Testis (tissue), 3 donors: ENCODE measurements around the gene IL17RE. TPM values are rescaled to one million over a fixed set of nuclear protein-coding genes. Genes with fewer than 3 reads are reported as not detected.

Experiments used
- DNase-seq: peaks from one replicate; pipeline ENCODE4 v3.0.0-alpha.2; 2019
- H3K27ac ChIP-seq, 2 donors: fragments of 200-600 bp; sonication (generic); one replicate each; pipeline ENCODE4 v1.5.1; 2019
- H3K27me3 ChIP-seq: fragments of 200-600 bp; sonication (generic); one replicate; pipeline ENCODE4 v1.5.1; 2019
- H3K36me3 ChIP-seq: fragments of 200-600 bp; sonication (generic); one replicate; pipeline ENCODE4 v1.5.1; 2017; ENCODE audit warnings: low read depth; ENCODE audit errors: missing control alignments
- H3K4me1 ChIP-seq: fragments of 200-600 bp; sonication (generic); one replicate; pipeline ENCODE4 v1.5.1; 2019
- H3K4me3 ChIP-seq, 2 donors: fragments of 200-600 bp; sonication (generic); one replicate each; pipeline ENCODE4 v1.5.1; 2017 to 2019
- H3K9me3 ChIP-seq: fragments of 200-600 bp; sonication (generic); one replicate; pipeline ENCODE4 v1.5.1; 2017
- CTCF ChIP-seq, 3 experiments: fragments of 450-650 bp in 2 of 3; fragments of 200-600 bp in 1 of 3; sonication (generic) in 1 of 3; IDR thresholded peaks; one replicate each; pipeline ENCODE4 v1.5.1; 2016 to 2019; ENCODE audit warnings: antibody characterized with exemption in 3 of 3, mild to moderate bottlenecking in 2 of 3, moderate library complexity in 1 of 3
- POLR2A ChIP-seq: fragments of 450-650 bp; IDR thresholded peaks from one replicate; pipeline ENCODE4 v1.6.1; 2017; ENCODE audit warnings: antibody characterized with exemption, mild to moderate bottlenecking, moderate library complexity
- WGBS, 2 donors: methylation state at CpG; one replicate each; pipeline ENCODE4 v1.1.5; 2018; 5-methylcytosine and 5-hydroxymethylcytosine counted together
- intact Hi-C: fragments of 100-400 bp; cut with DNase I; formaldehyde crosslinking; loops from one replicate; pipeline ENCODE4 v1.15.1; 2023; ENCODE audit warnings: low total_unique reads
- polyA plus RNA-seq: library from polyadenylated mRNA; stranded (reverse); fragments of 350-450 nt; fragmentation: Illumina TruSeq; extraction: RNeasy Lipid Tissue Mini Kit (QIAGEN cat#74804); gene quantifications from one replicate; pipeline ENCODE4 v1.2.3, GENCODE V29; 2014; ENCODE audit warnings: low read depth, low replicate concordance; ENCODE audit not compliant: insufficient read depth
- total RNA-seq, 2 donors: library from RNA; depleted of rRNA; stranded (reverse); fragments of >200 nt; gene quantifications; one replicate each; pipeline ENCODE4 v1.2.3, GENCODE V29; 2016

Gene IL17RE
- total and polyA plus RNA-seq, 3 donors from 2014 or later = 0.43 to 1.8 (median 0.79) TPM

DNA sequence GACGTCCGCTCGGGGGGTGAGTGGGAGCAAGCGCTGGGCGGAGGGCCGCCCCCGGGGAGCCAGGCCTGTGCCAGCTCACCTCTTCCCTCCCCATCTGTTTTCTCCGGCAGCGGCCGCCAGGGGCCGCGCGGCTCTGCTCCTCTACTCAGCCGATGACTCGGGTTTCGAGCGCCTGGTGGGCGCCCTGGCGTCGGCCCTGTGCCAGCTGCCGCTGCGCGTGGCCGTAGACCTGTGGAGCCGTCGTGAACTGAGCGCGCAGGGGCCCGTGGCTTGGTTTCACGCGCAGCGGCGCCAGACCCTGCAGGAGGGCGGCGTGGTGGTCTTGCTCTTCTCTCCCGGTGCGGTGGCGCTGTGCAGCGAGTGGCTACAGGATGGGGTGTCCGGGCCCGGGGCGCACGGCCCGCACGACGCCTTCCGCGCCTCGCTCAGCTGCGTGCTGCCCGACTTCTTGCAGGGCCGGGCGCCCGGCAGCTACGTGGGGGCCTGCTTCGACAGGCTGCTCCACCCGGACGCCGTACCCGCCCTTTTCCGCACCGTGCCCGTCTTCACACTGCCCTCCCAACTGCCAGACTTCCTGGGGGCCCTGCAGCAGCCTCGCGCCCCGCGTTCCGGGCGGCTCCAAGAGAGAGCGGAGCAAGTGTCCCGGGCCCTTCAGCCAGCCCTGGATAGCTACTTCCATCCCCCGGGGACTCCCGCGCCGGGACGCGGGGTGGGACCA is 30.4 kb downstream of the IL17RE start:
- intact Hi-C loops = no loop called here
- peak overlapping the region; percentile 68 to 86 for H3K4me3 ChIP-seq
- H3K9me3 ChIP-seq = no peaks in the 10 kb centered on the region
- H3K27ac ChIP-seq = peak overlapping the region; percentile 88 to 89
- TF ChIP-seq POLR2A (no peak), CTCF (IDR thresholded peaks at IDR 0.05) (peak; percentile 54 to 69 (median 64))
- H3K4me1 ChIP-seq = peaks cover 9% of the 10 kb centered on the region
- H3K36me3 ChIP-seq = no peaks in the 10 kb centered on the region
- 3 to 6% methylated on average over 41 to 73 of the region's 77 CpGs for WGBS, 2 donors
- peak; percentile 76 for DNase-seq
- no peaks in the 10 kb centered on the region for H3K27me3 ChIP-seq

DNA sequence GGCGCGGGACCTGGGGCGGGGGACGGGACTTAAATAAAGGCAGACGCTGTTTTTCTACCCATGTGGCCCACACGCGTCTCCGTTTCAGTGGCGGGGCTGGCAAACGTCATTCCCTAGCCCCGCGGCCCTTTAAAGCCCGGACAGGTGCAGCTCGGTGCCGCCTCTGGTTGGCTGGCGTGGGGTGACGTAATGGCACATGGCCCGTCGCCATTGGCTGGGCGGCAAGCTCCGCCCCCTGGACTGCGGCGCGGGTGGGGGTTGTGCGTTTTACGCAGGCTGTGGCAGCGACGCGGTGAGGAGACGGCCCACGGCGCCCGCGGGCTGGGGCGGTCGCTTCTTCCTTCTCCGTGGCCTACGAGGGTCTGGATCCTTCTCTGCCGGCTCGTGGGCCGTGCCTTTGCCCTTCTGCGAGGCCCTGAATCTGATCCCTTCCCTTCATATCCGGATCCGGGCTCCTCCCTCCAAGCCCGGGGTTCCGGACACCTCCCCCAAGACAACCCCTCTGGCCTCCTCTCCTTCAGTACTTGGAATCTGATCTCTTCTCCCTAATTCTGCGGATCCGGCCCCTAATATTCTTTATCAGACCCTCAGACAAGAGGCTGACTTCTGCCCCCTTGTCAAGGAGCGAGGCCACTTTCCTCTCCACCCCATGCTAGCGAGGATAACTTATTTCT is 31.1 kb downstream of the IL17RE start, which contains the start of gene CRELD1:
Gene CRELD1 (plus strand): TSS at position 274 of the 674 bp plus-strand sequence. CDS start 605 bp downstream, outside the sequence.
- no peaks in the 10 kb centered on the region for H3K27me3 ChIP-seq
- H3K9me3 ChIP-seq = no peaks in the 10 kb centered on the region
- WGBS, 2 donors = 0 to 2% methylated on average over 15 to 49 of the region's 50 CpGs
- peaks cover 9% of the 10 kb centered on the region for H3K4me1 ChIP-seq
- intact Hi-C loops = no loop called here
- peak; percentile 96 for DNase-seq
- peak within 1 kb of the TSS; percentile 68 to 86 for H3K4me3 ChIP-seq
- H3K36me3 ChIP-seq = no peaks in the 10 kb centered on the region
- peak within 1 kb of the TSS; percentile 88 to 89 for H3K27ac ChIP-seq
- TF ChIP-seq POLR2A = no peak
- TF ChIP-seq CTCF (IDR thresholded peaks at IDR 0.05) = no peak

DNA sequence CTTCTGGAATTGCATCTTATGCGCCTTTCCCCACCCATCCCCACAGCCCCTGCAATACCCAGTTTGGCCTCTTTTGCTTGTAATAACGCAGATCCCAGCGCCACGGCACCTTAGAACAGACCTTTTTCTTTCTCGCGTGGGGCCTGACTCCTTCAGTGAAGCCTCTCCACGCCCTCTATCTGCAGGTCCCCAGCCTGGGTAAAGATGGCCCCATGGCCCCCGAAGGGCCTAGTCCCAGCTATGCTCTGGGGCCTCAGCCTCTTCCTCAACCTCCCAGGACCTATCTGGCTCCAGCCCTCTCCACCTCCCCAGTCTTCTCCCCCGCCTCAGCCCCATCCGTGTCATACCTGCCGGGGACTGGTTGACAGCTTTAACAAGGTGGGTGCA is 31.6 kb downstream of the IL17RE start:
- Histone ChIP-seq H3K27ac (peak overlapping the region in 1 of 2 donors; percentile 88), H3K27me3 (no peaks in the 10 kb centered on the region), H3K4me3 (peak overlapping the region; percentile 68 to 86), H3K4me1 (peaks cover 9% of the 10 kb centered on the region), H3K36me3 (no peaks in the 10 kb centered on the region), H3K9me3 (no peaks in the 10 kb centered on the region)
- TF ChIP-seq CTCF (IDR thresholded peaks at IDR 0.05) = peak in 1 of 3 experiments; percentile 13
- no peak for TF ChIP-seq POLR2A
- intact Hi-C loops = no loop called here
- DNase-seq = no peak
- 17 to 21% methylated on average over 11 of the region's 11 CpGs for WGBS, 2 donors

DNA sequence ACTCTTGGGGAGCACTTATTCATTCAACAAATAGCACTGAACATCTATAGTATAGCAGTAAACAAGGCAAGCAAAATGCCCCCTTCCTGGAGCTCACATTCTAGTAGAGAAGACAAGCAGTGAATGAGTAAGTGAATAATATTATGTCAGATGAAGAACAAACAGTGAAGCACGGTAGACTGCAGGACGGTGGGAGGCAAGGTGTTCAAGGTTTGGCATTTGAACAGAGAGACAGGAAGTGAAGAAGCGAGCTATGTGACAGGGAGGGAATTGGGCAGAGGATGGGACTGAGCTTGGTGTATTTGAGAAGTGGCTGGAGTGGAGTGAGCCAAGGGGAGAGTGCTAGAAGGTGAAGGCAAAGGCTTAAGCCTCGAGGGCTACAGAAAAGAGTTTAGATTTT is 32.3 kb downstream of the IL17RE start:
- no peaks in the 10 kb centered on the region for H3K36me3 ChIP-seq
- peaks cover 9% of the 10 kb centered on the region for H3K4me1 ChIP-seq
- DNase-seq = no peak
- intact Hi-C loops = no loop called here
- no peak overlapping the region for H3K4me3 ChIP-seq
- H3K9me3 ChIP-seq = no peaks in the 10 kb centered on the region
- no peak overlapping the region for H3K27ac ChIP-seq
- TF ChIP-seq POLR2A (no peak), CTCF (IDR thresholded peaks at IDR 0.05) (no peak)
- H3K27me3 ChIP-seq = no peaks in the 10 kb centered on the region
- WGBS, 2 donors = 64 to 80% methylated on average over 4 of the region's 4 CpGs
